ENCODE results near the gene REPIN1. TPM values are rescaled to one million over a fixed set of nuclear protein-coding genes. Genes with fewer than 3 reads are reported as not detected.

REPIN1 gene
- total and polyA plus RNA-seq, 2 donors from 2014 or later, result 53.7 to 95.8 TPM

GRCh38 chr7:150361402-150361801 is 7.2 kb upstream of the REPIN1 start:
- no peak for TF ChIP-seq CTCF (IDR thresholded peaks at IDR 0.05; ENCODE audit: borderline replicate concordance, extremely low read depth, insufficient read depth)
- DNase-seq, result peak in 1 of 5 donors; percentile 43
- no peaks in the 10 kb centered on the region for H3K4me1 ChIP-seq (ENCODE audit: control insufficient read depth in 2 of 3, insufficient read depth in 2 of 3, low read depth in 1 of 3, low read length in 3 of 3)
- no peak overlapping the region for H3K9ac ChIP-seq (ENCODE audit: low read length in 3 of 3)
- intact Hi-C loops (cut with DNase I), result no loop called here
- no peaks in the 10 kb centered on the region for H3K36me3 ChIP-seq (ENCODE audit: control insufficient read depth in 2 of 3, insufficient read depth in 3 of 3, low read length in 3 of 3)
- H3K27me3 ChIP-seq (ENCODE audit: control insufficient read depth, insufficient read depth, low read length), result no peaks in the 10 kb centered on the region
- FAIRE-seq, result no peak
- no peaks in the 10 kb centered on the region for H3K9me3 ChIP-seq (ENCODE audit: control insufficient read depth in 2 of 3, insufficient read depth in 1 of 3, low read length in 3 of 3)
- no peak overlapping the region for H3K27ac ChIP-seq (ENCODE audit: low read depth in 2 of 2, low read length in 2 of 2)
- no peak overlapping the region for H3K4me3 ChIP-seq (ENCODE audit: low read length in 3 of 3)

GRCh38 chr7:150361807-150362621 is 6.6 kb upstream of the REPIN1 start:
- FAIRE-seq (no peak), DNase-seq (peak in 4 of 5 donors; percentile 53 to 69 (median 60))
- Histone ChIP-seq H3K4me3 (ENCODE audit: low read length in 3 of 3) (no peak overlapping the region), H3K27ac (ENCODE audit: low read depth in 2 of 2, low read length in 2 of 2) (no peak overlapping the region), H3K36me3 (ENCODE audit: control insufficient read depth in 2 of 3, insufficient read depth in 3 of 3, low read length in 3 of 3) (no peaks in the 10 kb centered on the region), H3K9me3 (ENCODE audit: control insufficient read depth in 2 of 3, insufficient read depth in 1 of 3, low read length in 3 of 3) (no peaks in the 10 kb centered on the region), H3K4me1 (ENCODE audit: control insufficient read depth in 2 of 3, insufficient read depth in 2 of 3, low read depth in 1 of 3, low read length in 3 of 3) (no peaks in the 10 kb centered on the region), H3K27me3 (ENCODE audit: control insufficient read depth, insufficient read depth, low read length) (no peaks in the 10 kb centered on the region), H3K9ac (ENCODE audit: low read length in 3 of 3) (no peak overlapping the region)
- TF ChIP-seq CTCF (IDR thresholded peaks at IDR 0.05; ENCODE audit: borderline replicate concordance, extremely low read depth, insufficient read depth), result no peak
- intact Hi-C loops (cut with DNase I), result no loop called here

- DNase-seq (peak in 1 of 5 donors; percentile 36), FAIRE-seq (no peak)
- Histone ChIP-seq H3K9me3 (ENCODE audit: control insufficient read depth in 2 of 3, insufficient read depth in 1 of 3, low read length in 3 of 3) (no peaks in the 10 kb centered on the region), H3K9ac (ENCODE audit: low read length in 3 of 3) (no peak overlapping the region), H3K4me3 (ENCODE audit: low read length in 3 of 3) (no peak overlapping the region), H3K27ac (ENCODE audit: low read depth in 2 of 2, low read length in 2 of 2) (no peak overlapping the region), H3K27me3 (ENCODE audit: control insufficient read depth, insufficient read depth, low read length) (no peaks in the 10 kb centered on the region), H3K36me3 (ENCODE audit: control insufficient read depth in 2 of 3, insufficient read depth in 3 of 3, low read length in 3 of 3) (no peaks in the 10 kb centered on the region), H3K4me1 (ENCODE audit: control insufficient read depth in 2 of 3, insufficient read depth in 2 of 3, low read depth in 1 of 3, low read length in 3 of 3) (peaks cover 0 to 2% (median 2%) of the 10 kb centered on the region in 3 donors)
- TF ChIP-seq CTCF (IDR thresholded peaks at IDR 0.05; ENCODE audit: borderline replicate concordance, extremely low read depth, insufficient read depth), result no peak
- intact Hi-C loops (cut with DNase I), result no loop called here
Measured at GRCh38 chr7:150363370-150363769, 5.3 kb upstream of the REPIN1 start.
